Fibroblast of peridontal ligament (primary cell): Measurements from ENCODE around the gene MBNL3.

Experiments used
- DNase-seq: peaks from one replicate; pipeline ENCODE4 v3.0.0-alpha.2; 2010; ENCODE audit errors: extremely low read depth

The MBNL3 gene

GRCh38 chrX:132488819-132489577, at the start of gene MBNL3:
TSS of gene MBNL3 (minus strand) at chrX:132489038. CDS start at chrX:132439611, 49,427 bp downstream.
- DNase-seq = peak; percentile 45

GRCh38 chrX:132533409-132533808, 44.6 kb upstream of the MBNL3 start:
- no peak for DNase-seq

DNA sequence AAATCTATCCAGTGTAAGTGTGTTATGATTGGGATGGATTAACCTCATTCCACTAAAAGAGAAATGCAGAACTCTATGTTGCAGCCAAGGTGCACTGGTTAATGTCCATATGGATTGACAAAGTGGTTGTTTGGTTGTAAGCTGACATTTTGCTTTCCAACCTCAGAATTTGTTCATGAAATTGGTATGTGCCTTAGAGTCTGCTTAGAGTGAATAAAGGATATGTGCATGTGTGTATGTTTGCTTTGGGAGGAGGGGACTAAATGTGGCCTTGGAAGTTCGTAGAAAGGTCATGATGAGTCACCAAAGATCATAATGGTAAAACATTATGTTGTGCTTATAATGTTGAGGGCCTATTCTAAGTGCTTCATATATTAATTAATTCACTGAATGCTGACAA, 44.1 kb upstream of the MBNL3 start:
- peak; percentile 0 for DNase-seq

- no peak for DNase-seq
Measured at GRCh38 chrX:132532097-132532496, 43.3 kb upstream of the MBNL3 start.

DNA sequence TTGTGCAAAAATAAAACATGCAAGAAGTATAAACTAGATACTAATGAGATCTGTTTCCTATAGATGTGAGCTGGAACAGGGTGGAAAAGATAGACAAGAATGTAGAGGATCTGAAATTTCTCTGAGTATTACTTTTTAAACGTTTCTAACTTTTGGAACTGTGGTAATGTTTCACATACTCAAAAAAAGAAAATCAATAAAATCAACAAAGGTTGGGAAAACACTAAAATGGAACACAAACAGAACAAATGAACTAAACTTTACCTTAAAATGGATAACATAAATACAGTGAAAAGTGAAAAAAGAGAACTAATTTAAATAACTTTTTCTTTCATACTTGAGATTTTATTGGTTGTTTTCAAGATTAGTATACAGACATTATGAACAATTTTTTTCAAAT, 32.0 kb upstream of the MBNL3 start:
- DNase-seq = no peak

- no peak for DNase-seq
Measured at GRCh38 chrX:132520213-132520612, 31.4 kb upstream of the MBNL3 start.

- no peak for DNase-seq
Measured at GRCh38 chrX:132518401-132518800, 29.6 kb upstream of the MBNL3 start.

- DNase-seq = no peak
Measured at GRCh38 chrX:132508834-132509233, 20.0 kb upstream of the MBNL3 start.

DNA sequence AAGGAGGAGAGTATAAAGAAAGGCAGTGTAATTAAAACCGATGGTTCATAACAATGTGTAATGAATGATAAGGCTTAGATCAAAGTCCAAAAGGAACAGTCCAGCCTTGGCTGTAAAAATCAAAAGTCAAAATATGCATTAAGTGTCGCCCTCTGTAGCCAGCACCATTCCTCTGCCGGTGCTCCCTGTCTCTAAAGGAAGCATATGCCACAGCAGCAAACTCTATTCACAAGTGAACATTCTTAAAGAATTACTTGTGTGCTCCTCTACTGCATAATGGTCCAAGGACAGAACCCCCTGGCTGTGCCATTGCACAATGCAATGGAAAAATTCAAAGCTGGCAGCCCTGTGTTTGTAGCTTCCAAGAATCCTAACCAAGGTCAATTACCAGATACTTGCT, 16.3 kb upstream of the MBNL3 start:
- peak; percentile 30 for DNase-seq

GRCh38 chrX:132504417-132504816, 15.6 kb upstream of the MBNL3 start:
- no peak for DNase-seq

- no peak for DNase-seq
Measured at GRCh38 chrX:132501606-132502005, 12.8 kb upstream of the MBNL3 start.

DNA sequence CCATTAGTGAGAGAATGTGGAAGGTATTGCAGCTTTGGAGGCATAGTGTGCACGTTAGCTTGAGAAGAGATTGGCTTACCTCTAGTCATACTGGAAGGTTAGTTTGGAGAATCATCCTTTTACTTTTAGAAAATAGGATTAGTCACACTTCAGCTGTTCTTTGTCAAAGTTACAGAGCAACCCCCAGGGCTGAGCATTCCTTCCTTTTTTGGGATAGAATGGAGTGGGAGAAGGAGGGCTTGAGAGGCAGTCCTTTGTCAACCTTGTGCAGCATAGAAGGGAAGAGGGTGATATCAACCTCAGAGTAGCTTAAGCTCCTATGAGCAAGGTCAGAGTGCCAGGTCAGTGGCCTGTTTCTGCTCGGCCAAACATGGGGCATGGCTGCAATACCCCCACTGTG, 8.6 kb upstream of the MBNL3 start:
- DNase-seq = no peak

DNA sequence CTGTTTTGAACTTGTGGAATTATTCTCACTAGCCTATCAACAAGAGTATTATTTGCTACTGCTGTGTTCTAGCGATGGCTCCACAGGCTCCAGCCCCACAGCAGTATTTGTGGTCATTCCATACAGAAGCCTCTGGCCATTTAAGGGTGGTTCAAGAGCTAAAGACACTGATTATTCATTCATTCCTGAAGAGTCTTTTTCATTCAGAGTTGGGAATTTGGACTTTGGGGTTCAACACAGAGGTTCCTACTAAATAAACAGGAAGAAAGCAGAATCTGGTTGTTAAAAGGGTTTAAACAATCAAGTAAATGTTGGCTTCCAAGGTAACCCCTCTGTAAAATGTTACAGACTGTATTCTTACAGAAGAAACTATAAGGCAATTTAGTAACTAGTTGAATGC, 4.3 kb upstream of the MBNL3 start:
- no peak for DNase-seq

- no peak for DNase-seq
Measured at GRCh38 chrX:132491191-132491590, 2.4 kb upstream of the MBNL3 start.

GRCh38 chrX:132489578-132490419, 961 bp upstream of the MBNL3 start:
- no peak for DNase-seq

DNA sequence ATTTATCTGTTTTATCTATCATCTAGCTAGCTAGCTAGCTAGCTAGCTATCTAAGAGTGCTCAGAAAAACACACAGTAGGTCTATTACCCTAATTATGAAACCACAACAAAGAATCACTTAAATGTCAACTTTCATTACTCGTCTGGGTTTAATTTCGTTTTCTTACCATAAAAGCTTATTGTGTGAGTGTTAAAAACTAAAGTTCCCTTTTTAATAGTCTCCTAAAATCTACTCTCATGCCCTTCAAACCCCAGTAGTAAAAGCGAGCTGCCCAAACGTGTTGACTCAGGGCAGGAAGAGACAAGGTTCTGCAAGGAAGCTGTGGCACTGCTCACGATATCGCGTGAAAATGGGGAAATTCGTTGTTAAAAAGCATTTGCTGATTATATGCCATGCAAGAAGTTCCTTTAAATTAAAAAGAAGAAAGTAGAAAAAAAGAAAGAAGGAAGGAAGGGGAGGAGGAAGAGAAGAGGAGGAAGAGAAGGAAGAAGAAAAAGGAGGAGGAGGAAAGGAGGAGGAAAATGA, 595 bp downstream of the MBNL3 start:
- peak; percentile 50 for DNase-seq

- no peak for DNase-seq
Measured at GRCh38 chrX:132486599-132487178, 2.1 kb downstream of the MBNL3 start.

- no peak for DNase-seq
Measured at GRCh38 chrX:132483951-132484350, 4.9 kb downstream of the MBNL3 start.

- DNase-seq = no peak
Measured at GRCh38 chrX:132483488-132483887, 5.3 kb downstream of the MBNL3 start.

DNA sequence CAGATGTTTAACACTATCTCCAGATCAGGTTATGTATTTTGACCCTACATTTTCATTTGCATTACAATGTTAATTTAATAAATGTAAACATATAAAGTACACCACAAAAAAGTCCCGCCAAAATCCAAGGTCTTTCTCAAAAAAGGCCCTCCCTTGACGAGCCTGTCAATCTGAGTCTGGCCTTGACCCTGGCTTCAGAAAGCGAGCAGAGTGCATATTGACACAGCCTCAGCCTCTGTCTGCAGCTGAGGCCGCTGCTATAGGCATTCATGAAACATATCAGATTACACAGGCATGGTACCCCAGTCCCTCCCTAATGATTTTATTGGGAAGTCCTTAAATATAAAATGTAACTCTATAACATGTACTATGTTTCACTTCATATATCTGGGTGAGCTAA, 6.2 kb downstream of the MBNL3 start:
- no peak for DNase-seq

- no peak for DNase-seq
Measured at GRCh38 chrX:132481449-132481848, 7.4 kb downstream of the MBNL3 start.

- peak; percentile 76 for DNase-seq
Measured at GRCh38 chrX:132480581-132481203, 8.1 kb downstream of the MBNL3 start.
